H1 (cell line): Measurements from ENCODE around the gene NLRP6. TPM values are rescaled to one million over a fixed set of nuclear protein-coding genes. Genes with fewer than 3 reads are reported as not detected.

Experiments used
- BRCA1 ChIP-seq: IDR thresholded peaks from 2 replicates; pipeline ENCODE4 v1.6.1; 2012; ENCODE audit warnings: low read depth, low read length, improper control_type of control experiment
- CBX5 ChIP-seq: fragments of 300-800, 300-1000 bp; sonication (generic); IDR thresholded peaks from 2 replicates; pipeline ENCODE4 v1.7.1; 2016; ENCODE audit warnings: antibody characterized with exemption, low read length, low read depth
- CHD2 ChIP-seq: IDR thresholded peaks from 2 replicates; pipeline ENCODE4 v1.6.1; 2012; ENCODE audit warnings: low read length, improper control_type of control experiment
- E2F6 ChIP-seq: IDR thresholded peaks from 2 replicates; pipeline ENCODE4 v1.6.1; 2012; ENCODE audit warnings: inconsistent platforms
- FOSL1 ChIP-seq: IDR thresholded peaks from 2 replicates; pipeline ENCODE4 v1.6.1; 2011; ENCODE audit warnings: mild to moderate bottlenecking, low read depth, low read length, moderate library complexity; ENCODE audit not compliant: insufficient read depth
- KDM4A ChIP-seq: IDR thresholded peaks from one replicate; pipeline ENCODE4 v1.7.1; 2012; ENCODE audit warnings: low read depth, mild to moderate bottlenecking, moderate library complexity, low read length, inconsistent platforms; ENCODE audit not compliant: severe bottlenecking
- POLR2A ChIP-seq, 2 experiments: IDR thresholded peaks; 1 replicate in 1 of 2; 2 replicates in 1 of 2; pipeline ENCODE4 v1.6.1; 2011; ENCODE audit warnings: low read depth in 2 of 2, low read length in 2 of 2, mild to moderate bottlenecking in 2 of 2; ENCODE audit errors: control extremely low read depth in 1 of 2
- YY1 ChIP-seq: IDR thresholded peaks from 2 replicates; pipeline ENCODE4 v1.6.1; 2011; ENCODE audit warnings: low read depth, mild to moderate bottlenecking, low read length
- polyA plus RNA-seq, 7 experiments: library from polyadenylated mRNA; depleted of rRNA in 3 of 7; stranded (reverse) in 5 of 7; unstranded in 2 of 7; fragments of >200 nt in 5 of 7; fragments of 200-250 nt in 2 of 7; gene quantifications; 1 replicate in 5 of 7; 2 replicates in 1 of 7; 4 replicates in 1 of 7; pipeline versions ENCODE4 v1.2.1 to v1.2.3, GENCODE V29; 2011 to 2013; ENCODE audit warnings: missing spikeins in 2 of 7, mixed read lengths in 2 of 7
- total RNA-seq: library from RNA; stranded (reverse); fragmentation: NEBNext Ultra II Directional; extraction: Animal tissue kit (Norgen Biotek cat#: 25700); gene quantifications from 2 replicates; pipeline ENCODE4 v1.2.1, GENCODE V29; 2021
- TF ChIP-seq, protein P1 (sequence below), 3 experiments: IDR thresholded peaks; 1 replicate in 2 of 3; 2 replicates in 1 of 3; pipeline versions ENCODE4 v1.5.1 to v1.6.1; 2011; ENCODE audit warnings: low read length in 3 of 3, mild to moderate bottlenecking in 3 of 3, inconsistent platforms in 2 of 3, low read depth in 1 of 3, moderate library complexity in 1 of 3; ENCODE audit not compliant: insufficient read depth in 1 of 3; ENCODE audit errors: control extremely low read depth in 1 of 3

Gene NLRP6
- total and polyA plus RNA-seq, 2 of the 8 experiments (the other 6 are each of a cell fraction or from before 2014, with no cell fraction given), result not detected

DNA sequence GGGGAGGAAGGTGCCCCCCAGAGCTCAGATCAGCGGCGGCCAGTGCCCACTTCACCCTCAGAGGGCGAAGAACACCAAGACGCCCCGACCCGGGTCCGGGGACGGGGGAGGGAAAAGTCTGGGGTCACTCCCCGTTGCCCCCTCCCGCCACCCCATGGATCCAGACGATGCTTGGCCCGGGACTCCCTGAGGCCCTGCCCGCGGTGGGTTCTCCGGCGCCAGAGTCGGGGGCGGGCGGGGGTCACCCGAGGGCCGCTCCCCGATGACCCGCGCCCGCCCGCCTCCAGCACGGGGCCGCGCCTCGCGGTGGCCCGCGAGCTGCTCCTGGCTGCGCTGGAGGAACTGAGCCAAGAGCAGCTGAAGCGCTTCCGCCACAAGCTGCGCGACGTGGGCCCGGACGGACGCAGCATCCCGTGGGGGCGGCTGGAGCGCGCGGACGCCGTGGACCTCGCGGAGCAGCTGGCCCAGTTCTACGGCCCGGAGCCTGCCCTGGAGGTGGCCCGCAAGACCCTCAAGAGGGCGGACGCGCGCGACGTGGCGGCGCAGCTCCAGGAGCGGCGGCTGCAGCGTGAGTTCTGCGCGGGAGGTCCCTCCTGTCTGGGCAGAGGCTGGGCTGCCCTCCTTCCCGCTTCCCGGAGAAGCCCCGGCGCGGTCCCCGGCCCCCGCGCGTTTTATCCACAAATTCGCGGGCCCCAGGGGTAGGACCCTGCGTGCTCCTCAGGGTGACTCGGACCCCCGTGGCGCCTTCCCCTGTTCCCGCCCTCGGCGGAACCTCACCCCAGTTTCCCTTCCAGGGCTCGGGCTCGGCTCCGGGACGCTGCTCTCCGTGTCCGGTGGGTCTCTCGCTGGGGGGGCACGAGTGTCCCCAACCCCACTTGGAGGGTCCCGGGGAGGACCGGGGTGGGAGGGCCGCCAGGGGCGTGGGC lies 1.1 kb downstream of the NLRP6 start (continued):
- no peak for TF ChIP-seq POLR2A (IDR thresholded peaks at IDR 0.05; ENCODE audit: control extremely low read depth in 1 of 2, low read depth in 2 of 2, low read length in 2 of 2)
- TF ChIP-seq CHD2, result no peak
- no peak for TF ChIP-seq KDM4A
- no peak for TF ChIP-seq CBX5
- no peak for TF ChIP-seq YY1
- TF ChIP-seq BRCA1, result no peak
- TF ChIP-seq FOSL1, result no peak
- TF ChIP-seq E2F6, result no peak
- TF ChIP-seq, protein P1, sequence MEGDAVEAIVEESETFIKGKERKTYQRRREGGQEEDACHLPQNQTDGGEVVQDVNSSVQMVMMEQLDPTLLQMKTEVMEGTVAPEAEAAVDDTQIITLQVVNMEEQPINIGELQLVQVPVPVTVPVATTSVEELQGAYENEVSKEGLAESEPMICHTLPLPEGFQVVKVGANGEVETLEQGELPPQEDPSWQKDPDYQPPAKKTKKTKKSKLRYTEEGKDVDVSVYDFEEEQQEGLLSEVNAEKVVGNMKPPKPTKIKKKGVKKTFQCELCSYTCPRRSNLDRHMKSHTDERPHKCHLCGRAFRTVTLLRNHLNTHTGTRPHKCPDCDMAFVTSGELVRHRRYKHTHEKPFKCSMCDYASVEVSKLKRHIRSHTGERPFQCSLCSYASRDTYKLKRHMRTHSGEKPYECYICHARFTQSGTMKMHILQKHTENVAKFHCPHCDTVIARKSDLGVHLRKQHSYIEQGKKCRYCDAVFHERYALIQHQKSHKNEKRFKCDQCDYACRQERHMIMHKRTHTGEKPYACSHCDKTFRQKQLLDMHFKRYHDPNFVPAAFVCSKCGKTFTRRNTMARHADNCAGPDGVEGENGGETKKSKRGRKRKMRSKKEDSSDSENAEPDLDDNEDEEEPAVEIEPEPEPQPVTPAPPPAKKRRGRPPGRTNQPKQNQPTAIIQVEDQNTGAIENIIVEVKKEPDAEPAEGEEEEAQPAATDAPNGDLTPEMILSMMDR (IDR thresholded peaks at IDR 0.05; ENCODE audit: control extremely low read depth in 1 of 3, insufficient read depth in 1 of 3, low read depth in 1 of 3, low read length in 3 of 3), result no peak
